Upper lobe of right lung (tissue), 1 donor: ENCODE data around the gene MIPOL1. TPM values are rescaled to one million over a fixed set of nuclear protein-coding genes. Genes with fewer than 3 reads are reported as not detected.

Source experiments
- ATAC-seq: fragments of 200-7000 bp; cut with Tn5 transposase; one replicate; pipeline ENCODE4 v1.9.1; 2020; ENCODE audit warnings: mild to moderate bottlenecking, moderate library complexity
- DNase-seq: peaks from one replicate; pipeline ENCODE4 v3.0.0-alpha.2; 2020
- H3K27ac ChIP-seq: fragments of 200-600 bp; one replicate; pipeline ENCODE4 v1.8.0; 2022
- H3K27me3 ChIP-seq: fragments of 200-600 bp; one replicate; pipeline ENCODE4 v1.8.0; 2022; ENCODE audit warnings: mild to moderate bottlenecking
- H3K36me3 ChIP-seq: fragments of 200-600 bp; one replicate; pipeline ENCODE4 v1.8.0; 2022
- H3K4me1 ChIP-seq: fragments of 200-600 bp; one replicate; pipeline ENCODE4 v1.8.0; 2022
- H3K4me3 ChIP-seq: fragments of 200-600 bp; one replicate; pipeline ENCODE4 v1.8.0; 2022; ENCODE audit warnings: mild to moderate bottlenecking
- H3K9me3 ChIP-seq: fragments of 200-600 bp; one replicate; pipeline ENCODE4 v1.8.0; 2022
- CTCF ChIP-seq: fragments of 200-600 bp; IDR thresholded peaks from one replicate; pipeline ENCODE4 v1.8.0; 2022; ENCODE audit warnings: antibody characterized with exemption
- intact Hi-C: fragments of 100-400 bp; cut with DNase I; formaldehyde crosslinking; loops from one replicate; pipeline ENCODE4 v1.11.0; 2022
- total RNA-seq: library from RNA; stranded (reverse); fragmentation: NEBNext Ultra II Directional; extraction: Animal tissue kit (Norgen Biotek cat#: 25700); gene quantifications from one replicate; pipeline ENCODE4 v1.2.1, GENCODE V29; 2021
- donor health status: DM: no; HTN: yes; CAD: no; lungs with severe emphysema.

MIPOL1 gene
- total RNA-seq, 1 donor from 2014 or later: 10.0 TPM

GRCh38 chr14:37165794-37166193 lies 31.9 kb upstream of the MIPOL1 start:
- ATAC-seq: no peak
- H3K27ac ChIP-seq: no peak overlapping the region
- TF ChIP-seq CTCF: no peak
- no peak overlapping the region for H3K4me3 ChIP-seq
- no peak for DNase-seq
- no peaks in the 10 kb centered on the region for H3K9me3 ChIP-seq
- no peaks in the 10 kb centered on the region for H3K27me3 ChIP-seq
- intact Hi-C loops: no loop called here
- no peaks in the 10 kb centered on the region for H3K36me3 ChIP-seq
- no peaks in the 10 kb centered on the region for H3K4me1 ChIP-seq

- H3K27me3 ChIP-seq: no peaks in the 10 kb centered on the region
Measured at GRCh38 chr14:37167151-37168047, 30.3 kb upstream of the MIPOL1 start.

GRCh38 chr14:37168721-37169120 lies 29.0 kb upstream of the MIPOL1 start:
- intact Hi-C loops: no loop called here

More at GRCh38 chr14:37167151-37168047, 30.3 kb upstream of the MIPOL1 start:
- Histone ChIP-seq H3K4me3 (no peak overlapping the region), H3K36me3 (no peaks in the 10 kb centered on the region), H3K4me1 (no peaks in the 10 kb centered on the region), H3K27ac (no peak overlapping the region), H3K9me3 (no peaks in the 10 kb centered on the region)
- DNase-seq: no peak
- ATAC-seq: no peak
- intact Hi-C loops: no loop called here
- TF ChIP-seq CTCF: no peak

GRCh38 chr14:37170237-37170636 lies 27.5 kb upstream of the MIPOL1 start:
- ATAC-seq (no peak), DNase-seq (no peak)
- no peaks in the 10 kb centered on the region for H3K27me3 ChIP-seq
- no peak for TF ChIP-seq CTCF
- no peak overlapping the region for H3K4me3 ChIP-seq
- peaks cover 4% of the 10 kb centered on the region for H3K4me1 ChIP-seq
- no peaks in the 10 kb centered on the region for H3K9me3 ChIP-seq
- intact Hi-C loops: no loop called here
- H3K36me3 ChIP-seq: no peaks in the 10 kb centered on the region
- no peak overlapping the region for H3K27ac ChIP-seq

More at GRCh38 chr14:37168721-37169120, 29.0 kb upstream of the MIPOL1 start:
- Histone ChIP-seq H3K27ac (no peak overlapping the region), H3K36me3 (no peaks in the 10 kb centered on the region), H3K4me1 (no peaks in the 10 kb centered on the region), H3K27me3 (no peaks in the 10 kb centered on the region), H3K4me3 (no peak overlapping the region), H3K9me3 (no peaks in the 10 kb centered on the region)
- no peak for DNase-seq
- ATAC-seq: no peak
- no peak for TF ChIP-seq CTCF

- Histone ChIP-seq H3K27ac (no peak overlapping the region), H3K4me1 (peaks cover 4% of the 10 kb centered on the region), H3K9me3 (no peaks in the 10 kb centered on the region), H3K36me3 (no peaks in the 10 kb centered on the region), H3K4me3 (no peak overlapping the region), H3K27me3 (no peaks in the 10 kb centered on the region)
- TF ChIP-seq CTCF: no peak
- DNase-seq: no peak
- ATAC-seq: no peak
- intact Hi-C loops: no loop called here
Measured at GRCh38 chr14:37170993-37171392, 26.7 kb upstream of the MIPOL1 start.
